NOMO-1 treated with dmso at 0.1 percent for 144 hours (cell line): ENCODE data around the gene NUDT21.
"Not testable (repeated sequence)": the region's sequence is repeated elsewhere in the genome, so short reads cannot be mapped to it uniquely, and the experiment has no call there.

ENCODE experiments used
- DNase-seq: peaks from one replicate; lab custom pipeline; 2025; ENCODE audit not compliant: unreplicated experiment; lab: John Stamatoyannopoulos, UW

Gene NUDT21

GRCh38 chr16:56450986-56451752 lies at the start of gene NUDT21, which contains the start of gene OGFOD1:
TSS of gene NUDT21 (minus strand) at chr16:56451332. CDS start at chr16:56451202, 130 bp downstream.
TSS of gene OGFOD1 (plus strand) at chr16:56451554. CDS start at chr16:56451613, 59 bp downstream.
- peak; percentile 99 for DNase-seq

- no peak for DNase-seq
These were observed 42.7 kb upstream of the NUDT21 start for GRCh38 chr16:56493815-56494214.

GRCh38 chr16:56493126-56493525 lies 42.0 kb upstream of the NUDT21 start:
- no peak for DNase-seq

- DNase-seq: no peak
These were observed 40.6 kb upstream of the NUDT21 start for GRCh38 chr16:56491657-56492261.

GRCh38 chr16:56488868-56489267 lies 37.7 kb upstream of the NUDT21 start:
- not testable (repeated sequence) for DNase-seq

GRCh38 chr16:56488035-56488434 lies 36.9 kb upstream of the NUDT21 start:
- no peak for DNase-seq

- DNase-seq: no peak
These were observed 32.3 kb upstream of the NUDT21 start for GRCh38 chr16:56483394-56483793.

- DNase-seq: no peak
These were observed 31.6 kb upstream of the NUDT21 start for GRCh38 chr16:56482683-56483236.

GRCh38 chr16:56481468-56482122 lies 30.5 kb upstream of the NUDT21 start:
- DNase-seq: no peak

GRCh38 chr16:56480776-56481467 lies 29.8 kb upstream of the NUDT21 start:
- DNase-seq: no peak

- DNase-seq: no peak
These were observed 28.3 kb upstream of the NUDT21 start for GRCh38 chr16:56479469-56479868.

GRCh38 chr16:56478281-56479049 lies 27.3 kb upstream of the NUDT21 start:
- DNase-seq: no peak

GRCh38 chr16:56477096-56477878 lies 26.2 kb upstream of the NUDT21 start:
- DNase-seq: no peak

- no peak for DNase-seq
These were observed 24.1 kb upstream of the NUDT21 start for GRCh38 chr16:56475201-56475600.

GRCh38 chr16:56470666-56471065 lies 19.5 kb upstream of the NUDT21 start:
- DNase-seq: no peak

- DNase-seq: no peak
These were observed 19.1 kb upstream of the NUDT21 start for GRCh38 chr16:56470232-56470631.

GRCh38 chr16:56469748-56470147 lies 18.6 kb upstream of the NUDT21 start:
- DNase-seq: no peak

- no peak for DNase-seq
These were observed 17.7 kb upstream of the NUDT21 start for GRCh38 chr16:56468800-56469199.

- DNase-seq: no peak
These were observed 15.2 kb upstream of the NUDT21 start for GRCh38 chr16:56466344-56466743.

GRCh38 chr16:56463153-56463552 lies 12.0 kb upstream of the NUDT21 start:
- DNase-seq: no peak
